ENCODE results near the gene P2RX5. TPM values are rescaled to one million over a fixed set of nuclear protein-coding genes. Genes with fewer than 3 reads are reported as not detected.

The P2RX5 gene
- total RNA-seq, 1 donor from 2014 or later, result 0.30 TPM

DNA sequence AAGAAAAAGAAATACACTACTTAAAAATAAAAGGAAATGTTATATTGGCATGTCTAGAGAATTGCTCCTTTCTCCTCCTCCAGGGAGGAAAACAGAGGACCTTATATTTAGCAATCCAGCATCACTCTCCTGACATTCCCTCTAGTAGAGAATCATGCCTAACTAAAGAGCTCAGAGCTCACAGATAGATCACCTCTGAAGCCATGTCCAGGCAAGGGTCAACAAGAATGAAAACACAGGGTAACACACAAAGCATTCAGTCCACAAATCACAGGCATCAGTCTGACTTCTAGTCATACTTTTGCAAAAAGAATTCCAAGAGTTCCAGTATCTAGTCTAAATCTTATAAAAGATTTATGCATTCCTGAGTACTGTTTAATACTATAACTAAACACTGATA lies 23.3 kb upstream of the P2RX5 start:
- H3K9me3 Mint-ChIP-seq (ENCODE audit: low read depth), result no peaks in the 10 kb centered on the region
- no peak overlapping the region for H3K27ac Mint-ChIP-seq (ENCODE audit: unreplicated experiment)
- H3K4me1 Mint-ChIP-seq (ENCODE audit: low read depth), result peaks cover 26% of the 10 kb centered on the region
- H3K27me3 Mint-ChIP-seq (ENCODE audit: low read depth), result no peaks in the 10 kb centered on the region
- DNase-seq (ENCODE audit: low spot score), result no peak
- H3K36me3 Mint-ChIP-seq (ENCODE audit: low read depth), result peaks cover 22% of the 10 kb centered on the region
- no peak for TF ChIP-seq CTCF (IDR thresholded peaks at IDR 0.05)
- no peak overlapping the region for H3K4me3 Mint-ChIP-seq (ENCODE audit: unreplicated experiment)

DNA sequence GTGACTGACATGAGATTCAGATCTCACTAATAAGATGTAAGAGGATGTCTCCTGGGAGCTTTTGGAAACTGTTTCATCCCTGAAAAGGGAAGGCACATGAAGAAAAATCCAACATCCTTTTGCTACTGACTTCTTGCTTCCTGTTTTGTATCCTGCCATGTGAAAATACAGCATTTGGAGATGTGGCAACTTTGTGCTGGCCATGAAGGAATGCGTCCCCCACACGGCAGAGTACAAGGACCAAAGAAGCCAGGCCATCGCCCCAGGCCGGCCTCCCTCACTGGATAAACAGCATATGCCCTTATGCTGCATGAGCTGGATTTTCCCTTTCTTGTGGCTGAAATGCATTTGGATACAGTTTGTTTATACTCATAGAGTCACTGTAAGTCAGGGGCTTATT lies 22.2 kb upstream of the P2RX5 start:
- no peak overlapping the region for H3K4me3 Mint-ChIP-seq (ENCODE audit: unreplicated experiment)
- TF ChIP-seq CTCF (IDR thresholded peaks at IDR 0.05), result no peak
- no peak for DNase-seq (ENCODE audit: low spot score)
- no peak overlapping the region for H3K27ac Mint-ChIP-seq (ENCODE audit: unreplicated experiment)
- H3K27me3 Mint-ChIP-seq (ENCODE audit: low read depth), result no peaks in the 10 kb centered on the region
- H3K9me3 Mint-ChIP-seq (ENCODE audit: low read depth), result no peaks in the 10 kb centered on the region
- peaks cover 24% of the 10 kb centered on the region for H3K4me1 Mint-ChIP-seq (ENCODE audit: low read depth)
- H3K36me3 Mint-ChIP-seq (ENCODE audit: low read depth), result peaks cover 22% of the 10 kb centered on the region

GRCh38 chr17:3715296-3715695 lies 19.3 kb upstream of the P2RX5 start:
- no peak for TF ChIP-seq CTCF (IDR thresholded peaks at IDR 0.05)
- Mint-ChIP-seq H3K36me3 (ENCODE audit: low read depth) (peaks cover 30% of the 10 kb centered on the region), H3K4me3 (ENCODE audit: unreplicated experiment) (no peak overlapping the region), H3K4me1 (ENCODE audit: low read depth) (peaks cover 7% of the 10 kb centered on the region), H3K9me3 (ENCODE audit: low read depth) (no peaks in the 10 kb centered on the region), H3K27me3 (ENCODE audit: low read depth) (no peaks in the 10 kb centered on the region), H3K27ac (ENCODE audit: unreplicated experiment) (no peak overlapping the region)
- no peak for DNase-seq (ENCODE audit: low spot score)

DNA sequence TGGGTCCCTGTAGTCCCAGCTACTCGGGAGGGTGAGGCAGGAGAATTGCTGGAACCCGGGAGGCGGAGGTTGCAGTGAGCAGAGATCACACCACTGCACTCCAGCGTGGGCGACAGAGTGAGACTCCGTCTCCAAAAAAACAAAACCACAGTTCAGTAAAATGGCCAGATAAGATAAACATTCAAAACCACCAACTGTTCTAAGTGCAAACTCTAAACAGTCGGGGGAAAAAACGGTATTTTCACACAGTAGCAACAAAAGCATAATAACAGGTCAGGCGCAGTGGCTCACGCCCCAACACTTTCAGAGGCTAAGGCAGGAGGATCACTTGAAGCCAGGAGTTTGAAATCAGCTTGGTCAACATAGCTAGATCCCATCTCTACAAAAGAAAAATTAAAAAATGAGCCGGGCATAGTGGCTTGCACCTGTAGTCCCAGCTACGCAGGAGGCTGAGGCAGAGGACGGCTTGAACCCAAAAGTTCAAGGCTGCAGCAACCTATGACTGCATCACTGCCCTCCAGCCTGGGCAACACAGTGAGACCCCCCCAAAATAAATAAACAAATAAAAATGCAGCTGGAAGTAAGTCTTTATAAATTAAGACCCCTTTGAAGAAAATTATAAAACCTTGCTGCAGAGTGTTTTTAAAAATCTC lies 17.0 kb upstream of the P2RX5 start:
- TF ChIP-seq CTCF (IDR thresholded peaks at IDR 0.05), result no peak
- Mint-ChIP-seq H3K36me3 (ENCODE audit: low read depth) (peaks cover 28% of the 10 kb centered on the region), H3K9me3 (ENCODE audit: low read depth) (no peaks in the 10 kb centered on the region), H3K4me3 (ENCODE audit: unreplicated experiment) (no peak overlapping the region), H3K27me3 (ENCODE audit: low read depth) (no peaks in the 10 kb centered on the region), H3K4me1 (ENCODE audit: low read depth) (no peaks in the 10 kb centered on the region), H3K27ac (ENCODE audit: unreplicated experiment) (no peak overlapping the region)
- no peak for DNase-seq (ENCODE audit: low spot score)

DNA sequence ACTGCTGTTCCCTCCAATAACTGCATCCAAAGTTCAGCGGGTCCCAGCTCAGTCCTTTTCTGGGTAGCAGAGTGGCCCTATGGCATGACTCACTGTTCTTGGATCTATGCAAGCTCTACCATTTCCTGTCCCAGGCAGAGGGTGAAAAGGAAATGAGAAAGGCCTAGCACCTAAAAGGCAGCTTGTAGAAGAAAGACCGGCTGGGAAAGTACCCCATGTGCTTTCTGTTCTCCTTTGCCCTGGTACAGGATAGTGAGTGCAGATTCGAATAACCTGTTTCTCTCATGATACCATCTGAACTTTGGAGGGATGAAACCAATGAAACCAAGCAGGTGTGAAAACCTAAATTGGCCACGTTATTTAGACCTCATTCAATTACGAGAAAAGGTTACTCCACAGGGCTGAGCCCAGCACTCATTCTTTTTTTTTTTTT lies 15.0 kb upstream of the P2RX5 start:
- DNase-seq (ENCODE audit: low spot score), result no peak
- Mint-ChIP-seq H3K36me3 (ENCODE audit: low read depth) (peaks cover 16% of the 10 kb centered on the region), H3K27me3 (ENCODE audit: low read depth) (no peaks in the 10 kb centered on the region), H3K27ac (ENCODE audit: unreplicated experiment) (no peak overlapping the region), H3K9me3 (ENCODE audit: low read depth) (no peaks in the 10 kb centered on the region), H3K4me3 (ENCODE audit: unreplicated experiment) (no peak overlapping the region), H3K4me1 (ENCODE audit: low read depth) (no peaks in the 10 kb centered on the region)
- TF ChIP-seq CTCF (IDR thresholded peaks at IDR 0.05), result no peak
